MV-4-11 (cell line): ENCODE data around the gene CARD14.
A peak's percentile ranks its signal among the peaks of the same experiment; 100 is the strongest.

Experiments used
- DNase-seq: peaks from one replicate; lab custom pipeline; 2025; lab: John Stamatoyannopoulos, UW

CARD14 gene

GRCh38 chr17:80169784-80170500, at the start of gene CARD14:
CARD14 (plus strand) TSS chr17:80170030; CDS start chr17:80181439, 11,409 bp downstream.
- no peak for DNase-seq

- no peak for DNase-seq
These were observed 47.7 kb upstream of the CARD14 start for GRCh38 chr17:80122026-80122575.

- DNase-seq, result no peak
These were observed 46.8 kb upstream of the CARD14 start for GRCh38 chr17:80122926-80123505.

GRCh38 chr17:80123791-80124190, 46.0 kb upstream of the CARD14 start:
- DNase-seq, result peak; percentile 8

- DNase-seq, result peak; percentile 3
These were observed 45.4 kb upstream of the CARD14 start for GRCh38 chr17:80124351-80124981.

- DNase-seq, result no peak
These were observed 44.0 kb upstream of the CARD14 start for GRCh38 chr17:80125656-80126448.

GRCh38 chr17:80126449-80126715, 43.4 kb upstream of the CARD14 start:
- no peak for DNase-seq

- no peak for DNase-seq
These were observed 40.7 kb upstream of the CARD14 start for GRCh38 chr17:80129006-80129565.

GRCh38 chr17:80130992-80131391, 38.8 kb upstream of the CARD14 start:
- DNase-seq, result no peak

- no peak for DNase-seq
These were observed 36.8 kb upstream of the CARD14 start for GRCh38 chr17:80132906-80133625.

GRCh38 chr17:80133626-80133970, 36.2 kb upstream of the CARD14 start:
- DNase-seq, result no peak

- DNase-seq, result no peak
These were observed 32.7 kb upstream of the CARD14 start for GRCh38 chr17:80137131-80137530.

- DNase-seq, result no peak
These were observed 30.9 kb upstream of the CARD14 start for GRCh38 chr17:80138856-80139426.

- no peak for DNase-seq
These were observed 28.2 kb upstream of the CARD14 start for GRCh38 chr17:80141463-80142165.

GRCh38 chr17:80142929-80143328, 26.9 kb upstream of the CARD14 start:
- no peak for DNase-seq

GRCh38 chr17:80145076-80146075, 24.5 kb upstream of the CARD14 start:
- DNase-seq, result no peak

- peak; percentile 56 for DNase-seq
These were observed 23.5 kb upstream of the CARD14 start for GRCh38 chr17:80146121-80147034.
